CD4-positive, alpha-beta T cell treated with Interferon alpha-2 for 1 hour (primary cell): ENCODE data around the gene SAV1.

Experiments used
- DNase-seq, 2 donors: peaks; one replicate each; pipeline ENCODE4 v3.0.0-alpha.2; 2020 to 2022

The SAV1 gene

GRCh38 chr14:50605766-50606165 is 62.3 kb downstream of the SAV1 start:
- DNase-seq = no peak

DNA sequence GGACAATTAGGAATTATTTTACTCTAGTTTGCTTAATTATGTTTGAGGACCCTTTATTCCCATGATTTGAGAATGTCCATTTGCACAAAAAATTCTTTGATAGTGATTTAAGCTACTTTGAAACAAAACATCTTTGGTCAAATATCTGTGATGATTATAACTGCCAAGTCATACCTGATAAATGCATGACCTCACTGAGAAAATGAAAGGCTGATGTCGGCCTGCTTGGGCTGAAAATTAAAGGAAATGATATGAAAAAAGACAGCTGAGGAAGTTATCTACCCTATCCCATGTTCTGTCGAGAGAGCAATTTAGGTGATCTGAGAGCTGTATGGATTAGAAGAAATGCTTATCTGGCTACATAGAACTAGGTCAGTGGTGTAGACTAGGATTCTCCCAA is 64.5 kb downstream of the SAV1 start:
- DNase-seq = no peak

GRCh38 chr14:50602035-50602434 is 66.1 kb downstream of the SAV1 start:
- no peak for DNase-seq

GRCh38 chr14:50601394-50601793 is 66.7 kb downstream of the SAV1 start:
- no peak for DNase-seq

- DNase-seq = no peak
These were observed 67.3 kb downstream of the SAV1 start for GRCh38 chr14:50600849-50601248.

DNA sequence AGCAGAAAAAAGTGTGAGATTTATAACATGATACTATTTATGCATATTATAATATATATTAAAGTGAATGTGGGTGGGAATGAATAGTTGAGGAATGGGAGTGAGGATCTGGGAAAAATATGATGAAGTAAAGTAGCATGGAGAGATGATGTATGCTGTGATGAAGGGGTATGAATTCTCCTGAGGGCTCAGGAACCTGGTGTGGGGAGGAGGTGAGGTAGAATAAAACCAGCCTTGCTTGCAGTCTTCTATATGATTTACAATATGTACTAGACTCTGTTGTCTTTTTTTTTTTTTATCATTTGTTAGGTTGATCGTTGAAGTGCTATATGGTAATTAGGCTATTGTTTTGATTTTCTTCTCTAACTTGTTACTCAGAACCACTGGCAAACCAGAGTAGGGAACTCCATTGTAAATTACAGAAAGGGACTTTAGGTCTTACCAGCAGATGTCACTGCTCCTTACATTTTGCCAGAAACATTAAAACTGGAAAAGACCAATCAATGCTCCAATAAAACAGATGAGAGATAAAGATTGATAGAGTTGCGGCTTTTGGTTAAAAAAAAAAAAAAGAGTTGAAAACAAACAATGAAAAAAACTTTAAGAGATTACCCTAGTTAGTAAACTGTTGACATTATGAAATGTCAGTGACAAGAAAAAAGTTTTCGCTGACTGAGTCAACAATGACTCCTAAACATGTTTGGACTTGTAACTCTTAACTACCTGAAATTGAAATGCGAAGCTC is 68.2 kb downstream of the SAV1 start:
- DNase-seq = peak in 1 of 2 donors; percentile 33

DNA sequence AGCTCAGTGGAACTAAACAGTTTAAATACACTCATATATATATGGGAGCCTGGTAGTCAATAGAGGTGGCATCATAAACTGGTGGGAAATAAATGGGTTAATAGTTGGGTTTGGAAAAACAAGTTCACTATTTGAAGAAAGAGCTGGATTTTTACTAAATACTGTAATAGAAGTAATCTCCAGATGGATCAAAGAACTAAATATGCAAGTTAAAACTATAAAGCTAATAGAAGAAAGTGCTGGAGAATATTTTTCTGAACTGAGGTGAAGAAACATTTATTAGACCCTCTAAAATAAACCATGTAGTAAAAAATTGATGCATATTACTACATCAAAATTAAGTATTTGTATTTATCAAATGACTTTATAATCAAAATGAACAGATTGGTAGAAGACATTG is 69.3 kb downstream of the SAV1 start:
- DNase-seq = no peak

- no peak for DNase-seq
These were observed 73.4 kb downstream of the SAV1 start for GRCh38 chr14:50594577-50595316.

DNA sequence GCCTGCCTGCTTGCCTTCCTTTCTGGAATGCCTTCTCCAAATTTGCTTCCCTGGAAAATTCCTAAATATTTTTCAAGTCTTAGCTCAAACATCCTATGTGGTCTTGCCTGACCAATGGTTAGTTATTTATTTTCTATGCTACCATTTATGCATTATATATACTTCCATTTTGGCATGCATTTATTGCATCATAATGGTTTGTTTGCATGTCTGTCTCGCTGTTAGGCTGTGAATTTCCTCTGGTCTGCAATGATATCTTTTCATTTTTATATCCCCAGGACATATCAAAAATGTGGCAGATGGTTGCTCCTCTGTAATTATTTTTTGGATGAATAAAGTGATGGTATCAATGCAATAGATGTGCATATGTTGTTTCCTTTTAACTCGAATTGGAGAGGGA is 77.6 kb downstream of the SAV1 start:
- no peak for DNase-seq
